Testis (tissue), 3 donors: Measurements from ENCODE around the gene BNIPL. TPM values are rescaled to one million over a fixed set of nuclear protein-coding genes. Genes with fewer than 3 reads are reported as not detected.

ENCODE experiments used
- DNase-seq: peaks from one replicate; pipeline ENCODE4 v3.0.0-alpha.2; 2019
- H3K27ac ChIP-seq, 2 donors: fragments of 200-600 bp; sonication (generic); one replicate each; pipeline ENCODE4 v1.5.1; 2019
- H3K27me3 ChIP-seq: fragments of 200-600 bp; sonication (generic); one replicate; pipeline ENCODE4 v1.5.1; 2019
- H3K36me3 ChIP-seq: fragments of 200-600 bp; sonication (generic); one replicate; pipeline ENCODE4 v1.5.1; 2017; ENCODE audit warnings: low read depth; ENCODE audit errors: missing control alignments
- H3K4me1 ChIP-seq: fragments of 200-600 bp; sonication (generic); one replicate; pipeline ENCODE4 v1.5.1; 2019
- H3K4me3 ChIP-seq, 2 donors: fragments of 200-600 bp; sonication (generic); one replicate each; pipeline ENCODE4 v1.5.1; 2017 to 2019
- H3K9me3 ChIP-seq: fragments of 200-600 bp; sonication (generic); one replicate; pipeline ENCODE4 v1.5.1; 2017
- CTCF ChIP-seq, 3 experiments: fragments of 450-650 bp in 2 of 3; fragments of 200-600 bp in 1 of 3; sonication (generic) in 1 of 3; IDR thresholded peaks; one replicate each; pipeline ENCODE4 v1.5.1; 2016 to 2019; ENCODE audit warnings: antibody characterized with exemption in 3 of 3, mild to moderate bottlenecking in 2 of 3, moderate library complexity in 1 of 3
- POLR2A ChIP-seq: fragments of 450-650 bp; IDR thresholded peaks from one replicate; pipeline ENCODE4 v1.6.1; 2017; ENCODE audit warnings: antibody characterized with exemption, mild to moderate bottlenecking, moderate library complexity
- WGBS, 2 donors: methylation state at CpG; one replicate each; pipeline ENCODE4 v1.1.5; 2018; 5-methylcytosine and 5-hydroxymethylcytosine counted together
- intact Hi-C: fragments of 100-400 bp; cut with DNase I; formaldehyde crosslinking; loops from one replicate; pipeline ENCODE4 v1.15.1; 2023; ENCODE audit warnings: low total_unique reads
- polyA plus RNA-seq: library from polyadenylated mRNA; stranded (reverse); fragments of 350-450 nt; fragmentation: Illumina TruSeq; extraction: RNeasy Lipid Tissue Mini Kit (QIAGEN cat#74804); gene quantifications from one replicate; pipeline ENCODE4 v1.2.3, GENCODE V29; 2014; ENCODE audit warnings: low read depth, low replicate concordance; ENCODE audit not compliant: insufficient read depth
- total RNA-seq, 2 donors: library from RNA; depleted of rRNA; stranded (reverse); fragments of >200 nt; gene quantifications; one replicate each; pipeline ENCODE4 v1.2.3, GENCODE V29; 2016

BNIPL gene
- total and polyA plus RNA-seq, 3 donors from 2014 or later, result 3.6 to 9.3 (median 5.0) TPM

- no peak overlapping the region for H3K4me3 ChIP-seq
- H3K9me3 ChIP-seq, result no peaks in the 10 kb centered on the region
- H3K36me3 ChIP-seq, result no peaks in the 10 kb centered on the region
- intact Hi-C loops, result no loop called here
- WGBS, 2 donors, result 86 to 97% methylated on average over 1 of the region's 1 CpG
- DNase-seq, result no peak
- no peak for TF ChIP-seq CTCF (IDR thresholded peaks at IDR 0.05)
- TF ChIP-seq POLR2A, result no peak
- H3K4me1 ChIP-seq, result peaks cover 4% of the 10 kb centered on the region
- no peaks in the 10 kb centered on the region for H3K27me3 ChIP-seq
- no peak overlapping the region for H3K27ac ChIP-seq
Observed at GRCh38 chr1:151043163-151043562, 6.8 kb downstream of the BNIPL start.

- no peaks in the 10 kb centered on the region for H3K36me3 ChIP-seq
- peak; percentile 86 for DNase-seq
- no peaks in the 10 kb centered on the region for H3K27me3 ChIP-seq
- intact Hi-C loops, result no loop called here
- peaks cover 4% of the 10 kb centered on the region for H3K4me1 ChIP-seq
- H3K4me3 ChIP-seq, result peak within 1 kb of the TSS; percentile 79 to 93
- H3K9me3 ChIP-seq, result no peaks in the 10 kb centered on the region
- TF ChIP-seq CTCF (IDR thresholded peaks at IDR 0.05) (no peak), POLR2A (peak; percentile 51)
- 0% methylated on average over 1 to 20 of the region's 29 CpGs for WGBS, 2 donors
- peak within 1 kb of the TSS; percentile 89 to 95 for H3K27ac ChIP-seq
Observed at GRCh38 chr1:151047591-151047924, 11.2 kb downstream of the BNIPL start, which contains the start of gene C1orf56. Gene C1orf56 (plus strand): TSS chr1:151047751. CDS start chr1:151047848, 97 bp downstream.

- peak in 2 of 3 experiments; percentile 27 to 49 for TF ChIP-seq CTCF (IDR thresholded peaks at IDR 0.05)
- no peak for TF ChIP-seq POLR2A
- no peaks in the 10 kb centered on the region for H3K36me3 ChIP-seq
- H3K27me3 ChIP-seq, result no peaks in the 10 kb centered on the region
- H3K27ac ChIP-seq, result peak overlapping the region; percentile 89 to 95
- no peaks in the 10 kb centered on the region for H3K9me3 ChIP-seq
- intact Hi-C loops, result no loop called here
- peaks cover 4% of the 10 kb centered on the region for H3K4me1 ChIP-seq
- peak; percentile 85 for DNase-seq
- WGBS, 2 donors, result 0% methylated on average over 7 to 33 of the region's 48 CpGs
- peak overlapping the region; percentile 79 to 93 for H3K4me3 ChIP-seq
Observed at GRCh38 chr1:151047925-151048644, 11.7 kb downstream of the BNIPL start.

GRCh38 chr1:151048645-151049032 lies 12.3 kb downstream of the BNIPL start:
- no peaks in the 10 kb centered on the region for H3K9me3 ChIP-seq
- no peaks in the 10 kb centered on the region for H3K27me3 ChIP-seq
- H3K36me3 ChIP-seq, result no peaks in the 10 kb centered on the region
- intact Hi-C loops, result no loop called here
- 0 to 3% methylated on average over 3 of the region's 3 CpGs for WGBS, 2 donors
- H3K4me1 ChIP-seq, result peaks cover 4% of the 10 kb centered on the region
- peak overlapping the region in 1 of 2 donors; percentile 95 for H3K27ac ChIP-seq
- TF ChIP-seq POLR2A (no peak), CTCF (IDR thresholded peaks at IDR 0.05) (peak in 2 of 3 experiments; percentile 4 to 53)
- DNase-seq, result no peak
- peak overlapping the region; percentile 79 to 93 for H3K4me3 ChIP-seq

- Histone ChIP-seq H3K9me3 (no peaks in the 10 kb centered on the region), H3K27ac (no peak overlapping the region), H3K36me3 (no peaks in the 10 kb centered on the region), H3K4me3 (no peak overlapping the region), H3K27me3 (no peaks in the 10 kb centered on the region), H3K4me1 (peaks cover 4% of the 10 kb centered on the region)
- TF ChIP-seq POLR2A, result no peak
- no peak for TF ChIP-seq CTCF (IDR thresholded peaks at IDR 0.05)
- intact Hi-C loops, result no loop called here
- WGBS, 2 donors, result 82 to 89% methylated on average over 5 of the region's 5 CpGs
- DNase-seq, result no peak
Observed at GRCh38 chr1:151049458-151049857, 13.1 kb downstream of the BNIPL start.
